Osteocyte (in vitro differentiated cells): ENCODE results near the gene COL17A1. TPM values are rescaled to one million over a fixed set of nuclear protein-coding genes. Genes with fewer than 3 reads are reported as not detected.
A peak's percentile ranks its signal among the peaks of the same experiment; 100 is the strongest.

ENCODE experiments used
- DNase-seq: peaks from one replicate; pipeline ENCODE4 v3.0.0; 2021; ENCODE audit warnings: mixed read lengths; ENCODE audit not compliant: unreplicated experiment; ENCODE audit errors: extremely low spot score
- H3K27ac Mint-ChIP-seq: one replicate; pipeline ENCODE4 v1.8.0; 2021; ENCODE audit warnings: mild to moderate bottlenecking, mixed read lengths; ENCODE audit not compliant: unreplicated experiment
- H3K27me3 Mint-ChIP-seq: one replicate; pipeline ENCODE4 v1.8.0; 2021; ENCODE audit warnings: mixed read lengths; ENCODE audit not compliant: unreplicated experiment
- H3K36me3 Mint-ChIP-seq: one replicate; pipeline ENCODE4 v1.8.0; 2021; ENCODE audit warnings: mixed read lengths; ENCODE audit not compliant: unreplicated experiment
- H3K4me1 Mint-ChIP-seq: one replicate; pipeline ENCODE4 v1.8.0; 2021; ENCODE audit warnings: mixed read lengths; ENCODE audit not compliant: unreplicated experiment
- H3K4me3 Mint-ChIP-seq: one replicate; pipeline ENCODE4 v1.8.0; 2021; ENCODE audit warnings: mild to moderate bottlenecking, moderate library complexity, mixed read lengths; ENCODE audit not compliant: unreplicated experiment
- H3K9me3 Mint-ChIP-seq: one replicate; pipeline ENCODE4 v1.8.0; 2021; ENCODE audit warnings: mixed read lengths; ENCODE audit not compliant: unreplicated experiment
- CTCF ChIP-seq: fragments of 200-600 bp; sonication (generic); IDR thresholded peaks from 2 replicates; pipeline ENCODE4 v1.5.0; 2021; ENCODE audit warnings: antibody characterized with exemption, mild to moderate bottlenecking, moderate library complexity
- total RNA-seq: library from RNA; stranded (reverse); gene quantifications from 2 replicates; pipeline ENCODE4 v1.2.1, GENCODE V29; 2021

The COL17A1 gene
- total RNA-seq, 1 donor from 2014 or later = not detected

GRCh38 chr10:104052431-104052830 lies 33.2 kb downstream of the COL17A1 start:
- no peaks in the 10 kb centered on the region for H3K9me3 Mint-ChIP-seq
- H3K36me3 Mint-ChIP-seq = no peaks in the 10 kb centered on the region
- DNase-seq = no peak
- TF ChIP-seq CTCF = no peak
- no peak overlapping the region for H3K4me3 Mint-ChIP-seq
- H3K27ac Mint-ChIP-seq = no peak overlapping the region
- H3K4me1 Mint-ChIP-seq = peaks cover 12% of the 10 kb centered on the region
- no peaks in the 10 kb centered on the region for H3K27me3 Mint-ChIP-seq

GRCh38 chr10:104049504-104050250 lies 36.0 kb downstream of the COL17A1 start:
- no peak for TF ChIP-seq CTCF
- Mint-ChIP-seq H3K27me3 (no peaks in the 10 kb centered on the region), H3K36me3 (no peaks in the 10 kb centered on the region), H3K4me3 (no peak overlapping the region), H3K27ac (no peak overlapping the region), H3K4me1 (peaks cover 12% of the 10 kb centered on the region), H3K9me3 (no peaks in the 10 kb centered on the region)
- no peak for DNase-seq

GRCh38 chr10:104046651-104047050 lies 39.0 kb downstream of the COL17A1 start:
- DNase-seq = no peak
- no peak for TF ChIP-seq CTCF
- Mint-ChIP-seq H3K9me3 (no peaks in the 10 kb centered on the region), H3K27me3 (peaks cover 4% of the 10 kb centered on the region), H3K36me3 (no peaks in the 10 kb centered on the region), H3K4me1 (peaks cover 7% of the 10 kb centered on the region), H3K27ac (no peak overlapping the region), H3K4me3 (no peak overlapping the region)

- H3K27me3 Mint-ChIP-seq = peaks cover 4% of the 10 kb centered on the region
- TF ChIP-seq CTCF = peak; percentile 83
- H3K9me3 Mint-ChIP-seq = no peaks in the 10 kb centered on the region
- no peak overlapping the region for H3K4me3 Mint-ChIP-seq
- H3K27ac Mint-ChIP-seq = no peak overlapping the region
- H3K36me3 Mint-ChIP-seq = no peaks in the 10 kb centered on the region
- DNase-seq = peak; percentile 84
- peaks cover 7% of the 10 kb centered on the region for H3K4me1 Mint-ChIP-seq
Observed at GRCh38 chr10:104045151-104046089, 40.3 kb downstream of the COL17A1 start.

GRCh38 chr10:104043854-104044253 lies 41.8 kb downstream of the COL17A1 start:
- no peak overlapping the region for H3K4me3 Mint-ChIP-seq
- H3K9me3 Mint-ChIP-seq = no peaks in the 10 kb centered on the region
- no peak for DNase-seq
- H3K27ac Mint-ChIP-seq = no peak overlapping the region
- no peaks in the 10 kb centered on the region for H3K36me3 Mint-ChIP-seq
- H3K4me1 Mint-ChIP-seq = no peaks in the 10 kb centered on the region
- H3K27me3 Mint-ChIP-seq = peaks cover 4% of the 10 kb centered on the region
- no peak for TF ChIP-seq CTCF
